NCI-H1092 treated with DMSO at 0.1 percent for 48 hours (cell line): ENCODE data around the gene FAM219A.
"Not testable (repeated sequence)": the region's sequence is repeated elsewhere in the genome, so short reads cannot be mapped to it uniquely, and the experiment has no call there.

Source experiments
- DNase-seq: peaks from one replicate; lab custom pipeline; 2025; lab: John Stamatoyannopoulos, UW

Gene FAM219A

DNA sequence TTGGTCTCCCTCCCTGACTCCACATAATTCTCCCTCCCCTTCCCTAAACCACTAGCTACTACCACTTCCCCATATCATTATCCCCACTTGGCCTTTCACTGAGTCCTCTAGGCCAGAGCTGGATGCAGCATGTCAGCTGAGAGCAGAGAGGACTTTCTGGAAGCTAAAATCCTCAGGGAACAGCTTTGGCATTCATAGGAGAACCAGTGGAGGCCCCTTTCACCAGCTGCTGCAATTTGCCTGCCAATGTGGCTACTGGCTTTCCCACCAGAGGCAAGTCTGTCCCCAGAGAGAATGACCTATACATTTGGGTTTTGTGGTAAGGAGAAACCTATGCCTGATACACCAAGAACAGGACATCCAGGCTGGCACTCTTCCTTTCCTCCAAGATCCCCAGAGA, 14.4 kb downstream of the FAM219A start:
- DNase-seq: no peak

DNA sequence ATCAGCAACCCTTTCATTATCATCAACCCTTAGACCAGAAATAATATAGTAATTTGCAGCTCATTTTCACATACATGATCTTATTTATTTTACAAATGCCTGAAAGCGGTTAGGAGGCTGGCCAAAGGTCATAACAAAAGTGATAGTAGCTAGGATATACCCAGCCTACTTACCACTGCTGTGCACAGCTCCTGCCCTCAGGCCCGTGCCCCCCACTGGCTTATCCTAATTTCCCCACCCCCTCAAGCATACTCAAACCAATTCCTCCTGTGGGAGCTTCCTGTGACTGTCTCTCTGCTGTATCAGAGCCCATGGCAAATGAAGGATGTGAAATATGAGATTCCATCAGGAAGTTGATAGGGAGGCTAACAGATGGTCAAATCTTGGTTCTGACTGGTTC, 14.8 kb downstream of the FAM219A start:
- DNase-seq: no peak

DNA sequence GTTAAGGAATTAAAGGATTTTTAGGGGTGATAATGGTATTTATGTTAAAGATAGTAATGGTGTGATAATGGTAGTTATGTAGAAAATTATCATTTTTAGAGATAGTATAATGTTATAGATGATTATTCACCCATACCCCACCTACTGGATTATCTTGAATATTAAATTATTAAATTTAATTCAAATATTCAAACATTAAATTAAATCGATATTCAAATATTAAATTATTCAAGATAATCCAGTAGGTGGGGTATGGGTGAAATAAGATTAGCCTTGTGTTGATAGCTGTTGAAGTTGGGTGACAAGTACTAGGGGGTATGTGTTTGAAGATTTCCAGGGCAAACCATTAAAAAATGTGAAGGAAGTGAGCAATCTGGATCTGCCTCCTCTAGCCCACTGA, 15.6 kb downstream of the FAM219A start:
- DNase-seq: no peak

DNA sequence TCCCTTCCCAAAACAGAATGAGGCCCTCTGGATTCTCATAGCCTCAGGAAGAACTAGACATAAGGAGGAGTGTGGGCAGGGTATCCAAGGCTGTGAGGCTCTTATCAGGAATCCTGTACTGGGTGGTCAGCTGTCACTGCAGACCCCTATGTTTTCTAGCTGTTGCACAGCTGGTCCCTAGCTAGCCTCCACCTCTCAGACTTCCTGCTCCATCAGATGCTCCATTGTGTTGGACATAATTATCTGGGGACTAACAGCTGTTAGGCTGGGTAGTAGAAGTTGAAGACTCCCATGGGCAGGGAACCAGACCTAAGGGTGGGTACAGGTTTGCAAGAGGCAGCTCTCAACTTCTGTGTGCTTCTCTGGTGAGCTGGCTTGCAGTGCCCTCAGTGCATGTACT, 18.4 kb downstream of the FAM219A start:
- no peak for DNase-seq

DNA sequence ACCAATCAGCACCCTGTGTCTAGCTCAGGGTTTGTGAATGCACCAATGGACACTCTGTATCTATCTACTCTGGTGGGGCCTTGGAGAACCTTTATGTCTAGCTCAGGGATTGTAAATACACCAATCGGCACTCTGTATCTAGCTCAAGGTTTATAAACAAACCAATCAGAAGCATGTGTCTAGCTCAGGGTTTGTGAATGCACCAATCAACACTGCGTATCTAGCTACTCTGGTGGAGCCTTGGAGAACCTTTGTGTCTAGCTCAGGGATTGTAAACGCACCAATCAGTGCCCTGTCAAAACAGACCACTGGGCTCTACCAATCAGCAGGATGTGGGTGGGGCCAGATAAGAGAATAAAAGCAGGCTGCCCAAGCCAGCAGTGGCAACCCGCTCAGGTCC, 19.9 kb downstream of the FAM219A start:
- DNase-seq: not testable (repeated sequence)

DNA sequence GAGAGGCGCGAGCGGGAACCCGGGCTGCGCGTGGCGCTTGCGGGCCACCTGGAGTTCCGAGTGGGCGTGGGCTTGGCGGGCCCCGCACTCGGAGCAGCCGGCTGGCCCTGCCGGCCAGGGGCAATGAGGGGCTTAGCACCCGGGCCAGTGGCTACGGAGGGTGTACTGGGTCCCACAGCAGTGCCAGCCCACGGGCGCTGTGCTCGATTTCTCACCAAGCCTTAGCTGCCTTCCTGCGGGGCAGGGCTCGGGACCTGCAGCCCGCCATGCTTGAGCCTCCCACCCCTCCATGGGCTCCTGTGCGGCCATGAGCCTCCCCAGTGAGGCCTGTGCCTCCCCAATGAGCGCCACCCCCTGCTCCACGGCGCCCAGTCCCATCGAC, 20.5 kb downstream of the FAM219A start:
- not testable (repeated sequence) for DNase-seq

DNA sequence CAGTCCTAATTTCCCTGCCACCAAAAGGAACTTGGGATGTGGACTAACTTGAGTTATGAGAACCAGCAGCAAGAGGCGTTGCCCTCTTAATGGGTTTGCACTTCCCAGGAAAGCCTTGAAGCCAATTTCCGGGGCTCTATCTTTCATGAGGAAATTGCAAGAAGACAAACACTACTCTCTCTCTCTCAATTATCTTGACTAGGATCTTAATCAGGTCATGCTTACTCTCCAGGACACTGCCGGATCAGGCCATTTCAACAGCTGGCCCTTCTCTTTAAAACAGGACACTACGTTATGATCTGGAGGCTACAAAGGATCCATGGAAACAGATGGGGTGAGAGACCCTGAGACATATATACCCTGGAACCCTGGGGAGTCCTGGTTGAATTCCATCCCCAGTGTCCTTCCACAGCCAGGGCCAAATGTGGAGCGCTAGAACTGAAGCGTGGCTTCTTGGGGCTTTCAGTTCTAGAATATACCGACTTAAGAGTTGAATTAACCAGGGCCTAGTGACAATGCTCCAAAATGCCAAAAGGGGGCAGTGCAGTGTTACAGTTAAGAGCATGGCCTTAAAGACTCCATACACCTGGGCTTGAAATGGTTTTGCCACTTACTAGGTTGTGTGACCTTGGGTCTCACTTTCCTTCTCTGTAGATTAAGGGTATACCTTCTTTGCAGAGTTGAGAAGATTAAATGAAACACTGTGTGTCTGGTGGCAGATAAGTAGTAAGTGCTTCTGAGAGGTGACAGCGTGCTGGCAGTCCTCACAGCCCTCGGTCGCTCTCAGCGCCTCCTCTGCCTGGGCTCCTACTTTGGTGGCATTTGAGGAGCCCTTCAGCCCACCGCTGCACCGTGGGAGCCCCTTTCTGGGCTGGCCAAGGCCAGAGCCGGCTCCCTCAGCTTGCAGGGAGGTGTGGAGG, 21.1 kb downstream of the FAM219A start:
- peak; percentile 73 for DNase-seq

DNA sequence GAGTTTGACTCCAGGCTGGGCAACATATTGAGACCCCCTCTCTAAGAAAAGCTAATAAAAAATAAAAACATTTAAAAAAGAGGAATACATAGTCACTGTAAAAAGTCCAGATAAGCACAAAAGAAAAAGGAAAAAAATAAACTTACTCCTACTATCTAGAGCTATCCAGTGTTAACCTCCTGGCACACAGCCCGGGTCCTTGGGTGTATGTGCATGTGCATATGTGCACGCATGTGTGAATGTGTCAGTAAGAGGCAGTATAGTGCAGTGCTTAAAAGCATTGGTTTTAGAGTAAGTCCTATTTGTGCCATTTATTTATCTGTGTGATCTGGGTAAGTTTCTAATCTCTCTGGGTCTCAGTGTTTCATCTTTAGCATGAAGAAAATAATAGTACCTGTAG, 26.7 kb downstream of the FAM219A start:
- DNase-seq: peak; percentile 40

DNA sequence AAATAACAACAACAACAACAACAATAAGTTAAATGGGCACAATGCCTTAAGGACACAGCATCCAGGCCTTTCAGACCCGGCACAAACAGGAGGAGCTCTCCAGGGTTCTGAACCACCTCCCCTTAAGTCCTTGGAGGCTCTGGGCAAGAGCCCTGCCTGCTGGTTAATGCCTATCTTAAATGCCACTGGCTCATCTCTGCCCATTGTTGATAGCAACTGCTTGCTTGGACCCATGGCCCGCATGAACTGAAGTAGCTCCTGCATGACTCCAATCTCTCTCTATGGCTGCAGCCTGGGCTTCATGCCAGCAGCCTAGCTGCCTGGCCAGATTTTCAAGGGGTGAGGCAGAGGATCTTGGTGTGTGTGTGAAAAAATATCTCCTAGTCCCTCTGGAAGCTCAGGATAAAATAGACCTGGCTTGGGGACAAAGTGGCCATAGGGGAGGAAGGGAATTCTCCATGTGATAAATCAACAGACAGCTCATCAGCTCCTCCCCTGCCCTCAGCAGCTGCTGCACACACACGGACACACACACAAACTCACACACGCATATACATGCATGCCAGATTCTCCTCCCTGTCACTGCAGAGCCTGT, 27.4 kb downstream of the FAM219A start:
- peak; percentile 96 for DNase-seq

DNA sequence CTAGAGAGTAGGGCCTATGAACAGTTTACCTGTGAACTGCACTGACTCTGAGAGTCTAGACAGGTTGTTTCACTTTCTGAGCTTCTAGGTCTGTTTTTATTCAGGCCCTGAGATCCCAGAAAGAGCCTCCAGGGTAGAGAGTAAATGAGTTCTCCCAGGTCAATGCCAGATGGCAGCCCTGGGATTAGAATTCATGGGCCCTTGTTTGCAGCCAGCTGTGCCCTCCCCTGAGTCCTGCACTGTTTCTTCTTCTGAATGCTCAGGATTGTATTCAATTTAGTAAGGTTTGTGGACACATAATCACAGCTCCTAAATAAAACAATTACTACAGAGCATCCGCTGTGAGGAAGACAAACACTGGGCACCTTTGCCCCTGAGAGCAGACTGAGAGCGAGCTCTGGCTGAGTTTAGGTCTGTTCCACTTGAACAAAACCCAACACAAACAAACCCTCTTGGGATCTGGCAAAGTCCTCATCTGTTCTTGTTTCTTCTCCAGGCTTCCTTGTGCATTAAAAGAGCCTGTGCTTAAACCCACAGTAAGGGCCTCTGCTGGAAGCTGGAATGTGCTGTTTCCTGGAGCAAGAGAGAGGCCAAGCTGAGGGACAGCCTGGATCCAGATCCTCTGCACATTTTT, 29.9 kb downstream of the FAM219A start:
- DNase-seq: peak; percentile 68

DNA sequence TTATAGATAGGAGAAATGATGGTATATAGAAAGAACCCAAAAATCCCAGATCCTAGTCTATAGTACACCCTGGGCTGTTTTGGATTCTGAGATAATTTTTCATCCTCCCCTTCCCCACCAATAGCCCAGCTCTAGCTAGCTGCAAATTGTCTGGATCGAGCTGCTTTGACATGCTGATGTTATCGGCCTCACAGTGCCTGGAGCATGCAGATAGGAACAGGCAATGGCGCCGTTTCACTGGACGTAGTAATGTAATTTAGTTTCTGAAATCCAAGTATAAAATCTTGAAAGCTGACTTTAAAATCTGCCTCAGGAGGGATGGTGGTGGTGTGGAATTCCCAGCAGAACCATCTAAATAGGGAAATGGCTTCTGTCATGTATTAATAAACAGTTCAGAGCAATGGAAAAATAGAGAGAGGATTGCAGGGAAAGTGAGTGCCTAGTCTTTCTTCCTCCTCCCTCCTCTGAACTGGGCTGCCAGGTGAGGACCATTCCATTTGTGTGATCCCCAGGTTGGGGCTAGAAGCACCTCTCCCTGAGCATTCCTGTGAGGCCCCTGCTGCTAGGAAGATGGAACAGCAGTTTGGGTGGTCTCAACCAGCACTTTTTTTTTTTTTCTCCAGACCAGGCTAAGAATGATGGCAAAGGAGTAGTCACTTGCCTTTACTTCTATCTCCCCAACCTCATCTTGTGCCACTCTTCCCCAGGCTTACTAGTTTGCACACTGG, 31.9 kb downstream of the FAM219A start:
- no peak for DNase-seq

DNA sequence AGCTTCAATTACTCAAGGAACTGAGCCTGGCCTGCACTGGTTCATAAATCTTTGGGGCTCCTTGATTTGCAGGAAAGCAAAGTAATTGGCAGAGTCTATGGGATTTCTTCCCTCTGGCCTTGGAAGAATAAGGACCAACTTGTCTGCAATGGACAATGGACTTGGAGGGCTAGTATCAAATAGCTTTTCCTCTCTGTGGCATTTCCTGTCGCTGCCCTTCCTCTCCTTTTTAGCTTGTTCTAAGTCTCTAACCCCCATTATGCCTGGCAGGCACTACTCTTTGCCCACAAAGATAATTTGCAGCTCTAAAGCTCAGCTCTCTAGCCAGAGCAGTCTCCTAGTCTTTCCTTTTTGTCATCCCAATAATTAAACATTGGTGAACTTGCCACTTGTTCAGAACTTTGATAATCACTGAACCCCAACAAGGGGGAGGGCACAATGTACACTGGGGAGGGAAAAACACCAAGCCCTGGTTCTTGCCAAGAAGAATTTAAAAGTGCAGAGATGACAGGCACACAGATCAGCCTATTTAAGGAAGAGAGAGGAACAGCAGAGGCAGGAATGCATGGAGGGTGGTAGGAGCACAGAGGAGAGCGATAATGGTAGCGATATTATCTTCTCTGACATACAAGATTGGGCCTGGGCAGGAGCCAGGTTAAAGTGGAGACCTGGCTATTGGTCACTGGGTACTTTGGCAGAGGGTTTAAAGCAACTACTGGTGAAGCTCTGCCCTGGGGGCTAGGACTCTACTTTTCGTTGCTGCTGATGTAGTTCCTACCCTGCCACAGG, 38.5 kb downstream of the FAM219A start:
- no peak for DNase-seq

DNA sequence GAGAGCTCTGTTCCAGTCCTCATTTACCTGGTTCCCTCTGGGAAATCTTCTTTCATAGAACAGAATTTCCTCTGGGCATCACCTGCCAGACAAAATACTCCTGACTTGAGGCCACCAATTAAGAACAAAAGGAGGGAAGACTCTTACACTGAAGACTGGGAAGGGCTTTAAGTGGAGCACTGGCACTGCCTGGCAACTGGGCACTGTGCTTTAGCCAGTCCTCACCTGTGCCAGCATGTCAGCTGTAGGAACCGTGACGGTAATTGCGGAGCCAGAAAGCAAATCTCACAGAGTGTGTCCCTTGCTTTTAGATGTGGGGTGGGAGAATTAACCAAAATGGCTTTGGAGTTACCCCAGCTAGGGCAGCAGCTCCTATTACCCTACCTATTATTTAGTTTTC, 40.6 kb downstream of the FAM219A start:
- DNase-seq: peak; percentile 73

DNA sequence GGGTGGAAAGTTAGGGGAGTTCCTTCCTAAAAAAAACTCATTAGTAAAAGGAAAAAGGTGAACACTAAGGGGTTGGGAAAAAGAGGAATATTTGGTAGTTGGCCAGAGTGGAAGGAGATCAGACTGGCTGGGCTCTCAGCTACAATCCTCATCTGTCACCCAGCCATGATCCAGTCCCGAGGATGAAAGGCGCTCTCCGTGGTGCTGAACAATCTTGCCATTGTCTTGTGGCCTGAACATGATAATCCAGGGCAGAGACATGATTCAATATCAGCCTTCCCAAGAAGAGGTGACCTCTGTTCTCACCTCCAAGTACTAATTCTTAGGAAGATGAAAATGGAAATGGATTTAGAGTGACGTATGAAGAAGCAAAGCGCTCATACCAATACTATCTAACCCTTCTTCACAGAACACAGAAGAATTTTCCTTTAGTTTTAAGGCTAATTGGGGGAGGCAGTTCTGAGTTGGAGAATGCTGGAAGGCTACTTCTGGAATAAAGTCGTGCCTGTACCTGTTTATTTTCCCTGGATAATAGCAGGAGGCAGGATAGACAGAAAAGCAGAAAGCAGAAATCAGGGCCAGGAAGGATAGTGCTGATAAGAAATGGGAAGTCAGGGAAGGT, 45.0 kb downstream of the FAM219A start:
- DNase-seq: no peak

DNA sequence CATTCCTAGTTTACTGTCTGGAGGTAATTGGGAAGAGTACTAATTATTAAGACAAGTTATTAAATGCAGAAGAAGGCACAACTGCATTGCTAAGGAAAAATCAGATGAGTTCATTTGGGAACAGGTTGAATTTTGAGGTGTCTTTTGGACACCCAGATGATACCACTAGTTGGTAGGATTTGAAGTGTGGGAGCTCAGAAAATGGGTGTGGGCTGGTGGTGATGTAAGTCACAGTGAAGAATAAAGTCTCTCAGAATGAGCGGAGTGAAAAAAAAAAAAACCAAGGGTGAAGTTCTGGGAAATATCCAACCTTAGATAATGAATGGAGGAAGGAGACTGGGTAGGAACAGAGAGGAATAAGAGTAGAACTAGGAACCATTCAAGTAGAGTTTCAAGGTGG, 46.0 kb downstream of the FAM219A start:
- no peak for DNase-seq

DNA sequence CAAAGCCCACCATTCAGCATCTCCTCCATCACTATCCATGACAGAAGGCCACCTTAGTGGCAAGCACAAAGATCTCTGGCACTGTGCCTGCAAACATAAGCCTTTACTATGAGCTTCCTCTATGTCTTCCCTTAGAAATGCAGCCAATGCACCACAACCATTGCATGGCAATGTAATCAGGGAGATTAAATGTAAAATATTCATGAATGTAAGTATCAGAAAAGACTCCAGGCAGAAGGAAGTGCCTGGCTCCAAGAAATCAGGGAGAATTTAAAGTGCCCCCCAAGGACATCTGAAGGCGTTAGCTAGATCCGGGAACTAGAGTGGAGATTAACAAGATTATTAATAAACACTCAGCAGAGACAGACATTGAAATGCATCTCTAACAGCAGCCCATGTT, 49.2 kb downstream of the FAM219A start:
- no peak for DNase-seq

DNA sequence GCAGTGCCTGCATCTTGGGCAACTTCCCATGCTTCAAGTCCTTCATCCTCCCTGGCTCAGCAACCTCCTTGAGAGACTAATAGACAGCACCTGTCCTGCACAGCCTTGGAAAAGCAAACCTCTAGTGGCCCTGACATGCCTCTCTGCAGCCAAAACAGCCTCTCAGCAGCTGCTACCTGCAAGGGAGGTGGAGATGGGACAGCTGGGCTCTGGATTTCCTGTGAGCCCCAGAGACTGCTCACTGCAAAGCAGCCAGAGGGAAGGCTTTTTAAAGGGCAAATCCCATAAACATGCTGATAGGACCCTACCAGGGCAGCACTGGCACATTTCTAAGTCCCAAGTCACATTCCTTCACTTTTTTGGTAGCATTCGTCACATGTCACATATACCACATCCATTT, 50.2 kb downstream of the FAM219A start:
- DNase-seq: no peak

DNA sequence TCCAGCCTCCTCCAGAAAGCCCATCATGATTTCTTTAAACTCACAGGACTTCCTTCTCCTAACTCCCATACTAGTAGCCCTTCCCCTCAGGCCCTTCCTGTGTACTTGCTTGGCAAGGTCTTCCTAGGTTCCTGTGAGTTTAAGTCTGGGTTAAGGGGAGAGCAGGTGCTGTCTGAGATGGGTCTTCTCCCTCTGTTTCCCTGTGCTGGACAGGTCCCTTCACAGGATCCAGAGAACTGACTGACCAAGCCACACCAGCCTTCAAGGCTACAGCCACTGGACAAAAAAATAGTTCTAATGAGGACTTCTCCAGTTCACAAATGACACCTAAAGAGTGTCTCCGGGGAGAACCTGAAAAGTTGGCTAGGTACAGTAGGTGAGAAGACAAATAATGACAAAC, 52.2 kb downstream of the FAM219A start:
- DNase-seq: no peak

DNA sequence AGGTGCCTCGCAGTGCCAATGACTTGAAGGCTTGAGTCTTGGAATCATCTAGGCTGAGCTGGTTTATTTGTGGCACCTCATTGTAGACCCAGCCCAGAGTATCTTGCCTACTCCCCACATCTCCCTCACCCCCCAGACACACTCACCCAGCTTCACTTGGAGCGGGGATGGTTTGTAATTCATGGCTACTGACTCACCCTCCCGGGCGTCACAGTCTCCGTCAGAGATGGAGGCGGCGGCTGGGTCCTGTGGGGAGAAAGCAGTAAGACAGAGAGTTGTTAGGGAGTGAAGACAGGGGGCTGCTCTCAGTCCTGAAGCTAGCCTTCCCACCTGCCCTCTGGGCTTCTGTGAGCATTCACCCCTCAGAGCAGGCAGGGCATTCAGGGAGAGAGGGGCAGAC, 52.7 kb downstream of the FAM219A start:
- no peak for DNase-seq

DNA sequence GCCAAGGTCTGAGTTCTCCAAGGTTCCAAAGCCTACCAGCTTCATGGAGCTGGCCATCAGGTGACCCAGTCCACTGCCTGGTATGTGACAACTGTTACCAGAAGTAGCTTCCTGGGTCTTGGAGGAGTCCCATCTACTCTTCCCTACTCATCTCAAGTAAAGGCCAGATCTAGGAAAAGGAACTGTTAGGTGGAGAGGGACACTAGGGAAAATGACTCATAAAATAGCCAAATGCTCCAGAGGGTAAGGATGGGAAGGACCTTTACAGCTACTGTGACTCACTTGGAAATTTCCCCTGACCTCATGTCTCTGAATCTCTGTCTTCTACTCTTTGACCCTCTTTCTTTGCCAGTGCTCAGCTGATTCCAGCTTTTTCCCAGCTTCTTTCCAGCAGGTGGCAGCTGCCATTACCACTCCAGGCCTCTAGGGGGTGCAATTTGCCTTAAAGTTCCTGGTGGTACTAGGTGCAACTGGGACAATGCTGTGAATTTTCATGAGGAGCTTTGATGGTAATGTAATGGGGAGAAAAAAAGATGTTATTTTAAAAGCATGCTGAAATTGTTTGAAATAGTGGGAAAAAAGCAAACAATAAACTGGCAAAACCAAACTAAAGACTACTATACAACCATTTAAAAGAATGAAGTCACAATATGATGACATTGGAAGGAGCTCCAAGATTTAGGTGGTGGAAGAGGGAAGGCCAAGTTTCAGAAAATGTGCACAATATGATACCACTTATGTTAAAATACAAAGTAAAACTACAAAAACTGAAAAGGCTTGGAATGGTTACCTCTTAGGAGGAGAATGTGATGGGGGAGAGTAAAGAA, 54.6 kb downstream of the FAM219A start:
- peak; percentile 76 for DNase-seq
